HepG2 (cell line): ENCODE data around the gene TGM6. TPM values are rescaled to one million over a fixed set of nuclear protein-coding genes. Genes with fewer than 3 reads are reported as not detected.

Source experiments
- BHLHE40 ChIP-seq: IDR thresholded peaks from 2 replicates; pipeline ENCODE4 v1.6.1; 2011; ENCODE audit warnings: low read length, improper control_type of control experiment
- CAMTA2 ChIP-seq: sonication (generic); formaldehyde crosslinking; IDR thresholded peaks from 2 replicates; pipeline ENCODE4 v1.4.0; 2020; ENCODE audit warnings: mild to moderate bottlenecking, missing genetic modification reagents, borderline replicate concordance
- FOXP1 ChIP-seq, 2 experiments: fragments of 450-650 bp in 1 of 2; IDR thresholded peaks; 2 replicates each; pipeline ENCODE4 v1.6.1; 2017 to 2018; ENCODE audit warnings: antibody characterized with exemption in 1 of 2
- HMGXB4 ChIP-seq, 2 experiments: sonication (generic) in 1 of 2; formaldehyde crosslinking in 1 of 2; IDR thresholded peaks; 2 replicates each; pipeline versions ENCODE4 v1.4.0 to v1.6.1; 2018 to 2020; ENCODE audit warnings: missing genetic modification reagents in 2 of 2, borderline replicate concordance in 1 of 2, low read depth in 1 of 2, mild to moderate bottlenecking in 1 of 2, missing biosample characterization in 1 of 2
- MATR3 ChIP-seq: sonication (generic); formaldehyde crosslinking; IDR thresholded peaks from 2 replicates; pipeline ENCODE4 v1.4.0; 2020; ENCODE audit warnings: missing genetic modification reagents
- POLR2A ChIP-seq, 2 experiments: IDR thresholded peaks; 2 replicates each; pipeline ENCODE4 v1.6.1; 2011; ENCODE audit warnings: low read depth in 2 of 2, low read length in 2 of 2, mild to moderate bottlenecking in 1 of 2, moderate library complexity in 1 of 2; ENCODE audit not compliant: insufficient read depth in 1 of 2
- PRDM4 ChIP-seq: sonication (generic); formaldehyde crosslinking; IDR thresholded peaks from 2 replicates; pipeline ENCODE4 v1.9.0; 2021; ENCODE audit warnings: missing genetic modification reagents, borderline replicate concordance
- PREB ChIP-seq: sonication (generic); formaldehyde crosslinking; IDR thresholded peaks from 2 replicates; pipeline ENCODE4 v1.4.0; 2020; ENCODE audit warnings: missing genetic modification reagents
- SIX4 ChIP-seq: sonication (generic); formaldehyde crosslinking; IDR thresholded peaks from 2 replicates; pipeline ENCODE4 v1.4.0; 2020; ENCODE audit warnings: missing genetic modification reagents
- STAT6 ChIP-seq: sonication (generic); formaldehyde crosslinking; IDR thresholded peaks from 2 replicates; pipeline ENCODE4 v1.4.0; 2020; ENCODE audit warnings: missing genetic modification reagents, mild to moderate bottlenecking, borderline replicate concordance
- ZNF180 ChIP-seq: sonication (generic); formaldehyde crosslinking; IDR thresholded peaks from 2 replicates; pipeline ENCODE4 v1.4.0; 2020; ENCODE audit warnings: low read depth, missing genetic modification reagents, borderline replicate concordance
- ZNF275 ChIP-seq: sonication (generic); formaldehyde crosslinking; IDR thresholded peaks from 2 replicates; pipeline ENCODE4 v1.8.0; 2022; ENCODE audit warnings: missing genetic modification reagents, mild to moderate bottlenecking, inconsistent platforms, borderline replicate concordance
- ZNF432 ChIP-seq: sonication (generic); formaldehyde crosslinking; IDR thresholded peaks from 2 replicates; pipeline ENCODE4 v1.5.0; 2020; ENCODE audit warnings: missing genetic modification reagents, mild to moderate bottlenecking, borderline replicate concordance
- ZNF883 ChIP-seq: sonication (generic); formaldehyde crosslinking; IDR thresholded peaks from 2 replicates; pipeline ENCODE4 v1.5.1; 2020; ENCODE audit warnings: mild to moderate bottlenecking, missing genetic modification reagents; ENCODE audit errors: not compliant biosample characterization
- ZXDC ChIP-seq: sonication (generic); formaldehyde crosslinking; IDR thresholded peaks from 2 replicates; pipeline ENCODE4 v1.5.0; 2020; ENCODE audit warnings: mild to moderate bottlenecking, missing genetic modification reagents
- polyA plus RNA-seq, 8 experiments: library from polyadenylated mRNA; depleted of rRNA in 3 of 8; stranded (reverse) in 7 of 8; unstranded in 1 of 8; fragments of >200 nt; fragmentation: Illumina TruSeq in 4 of 8; extraction: Trizol in 4 of 8; gene quantifications; 2 replicates each; pipeline versions ENCODE4 v1.2.1 to v1.2.3, GENCODE V29; 2011 to 2016; ENCODE audit warnings: low read depth in 4 of 8, missing spikeins in 1 of 8, mixed read lengths in 1 of 8; ENCODE audit not compliant: insufficient read depth in 1 of 8
- total RNA-seq, 5 experiments: library from RNA; depleted of rRNA; stranded (reverse); fragments of >200 nt; fragmentation: Illumina TruSeq; extraction: Trizol; gene quantifications; 2 replicates each; pipeline ENCODE4 v1.2.3, GENCODE V29; 2016; ENCODE audit warnings: low read depth in 1 of 5

Gene TGM6
- total and polyA plus RNA-seq, 2 of the 13 experiments (the other 11 are each of a cell fraction or from before 2014, with no cell fraction given): not detected

GRCh38 chr20:2476742-2477615 is 96.3 kb downstream of the TGM6 start (continued):
- TF ChIP-seq STAT6 (CRISPR knock-in tag) (no peak), ZNF275 (CRISPR knock-in tag) (no peak), BHLHE40 (no peak), SIX4 (CRISPR knock-in tag) (no peak), PRDM4 (CRISPR knock-in tag) (no peak), HMGXB4 (CRISPR knock-in tag; IDR thresholded peaks at IDR 0.05; ENCODE audit: borderline replicate concordance in 1 of 2, low read depth in 1 of 2) (peak in 1 of 2 experiments; percentile 22; a peak in 1 of 4 replicates), ZNF883 (CRISPR knock-in tag) (no peak), ZNF180 (CRISPR knock-in tag) (no peak), CAMTA2 (CRISPR knock-in tag) (no peak), ZXDC (CRISPR knock-in tag) (no peak), MATR3 (CRISPR knock-in tag) (no peak), ZNF432 (CRISPR knock-in tag) (no peak), PREB (CRISPR knock-in tag) (no peak), FOXP1 (IDR thresholded peaks at IDR 0.05) (0 out of 2 replicates have a peak, but pooled peaks have one; percentile 12), FOXP1 (CRISPR knock-in tag; IDR thresholded peaks at IDR 0.05) (peak; percentile 20; the same call in 1 of the 2 replicates), POLR2A (IDR thresholded peaks at IDR 0.05; ENCODE audit: insufficient read depth in 1 of 2, low read depth in 2 of 2, low read length in 2 of 2) (no peak)
